GM12878 (cell line): ENCODE results near the gene FLAD1. TPM values are rescaled to one million over a fixed set of nuclear protein-coding genes. Genes with fewer than 3 reads are reported as not detected.

Experiments used
- BHLHE40 ChIP-seq, 2 experiments: fragments of 450-650 bp in 1 of 2; IDR thresholded peaks; 2 replicates each; pipeline ENCODE4 v1.6.1; 2011 to 2017; ENCODE audit warnings: low read depth in 2 of 2, borderline replicate concordance in 1 of 2, improper control_type of control experiment in 1 of 2, low read length in 1 of 2, mild to moderate bottlenecking in 1 of 2
- BMI1 ChIP-seq: fragments of 450-650 bp; IDR thresholded peaks from 2 replicates; pipeline ENCODE4 v1.6.1; 2016; ENCODE audit warnings: mild to moderate bottlenecking, moderate library complexity, borderline replicate concordance
- CBX3 ChIP-seq: fragments of 200-600 bp; sonication (generic); IDR thresholded peaks from 2 replicates; pipeline ENCODE4 v1.6.1; 2016; ENCODE audit warnings: low read depth, borderline replicate concordance
- CEBPB ChIP-seq, 2 experiments: fragments of 150-350 bp in 1 of 2; IDR thresholded peaks; 2 replicates each; pipeline ENCODE4 v1.6.1; 2012 to 2014; ENCODE audit warnings: low read depth in 2 of 2, low read length in 2 of 2, borderline replicate concordance in 1 of 2, inconsistent platforms in 1 of 2
- CREB1 ChIP-seq: IDR thresholded peaks from 2 replicates; pipeline ENCODE4 v1.6.1; 2012; ENCODE audit warnings: low read depth, mild to moderate bottlenecking, inconsistent platforms
- EED ChIP-seq: sonication (generic); IDR thresholded peaks from 2 replicates; pipeline ENCODE4 v1.6.1; 2016; ENCODE audit warnings: antibody characterized with exemption, low read depth
- EZH2 ChIP-seq: IDR thresholded peaks from 2 replicates; pipeline ENCODE4 v1.6.1; 2012; ENCODE audit warnings: low read depth, mild to moderate bottlenecking, control low read depth, inconsistent platforms, low read length, borderline replicate concordance; ENCODE audit not compliant: control insufficient read depth
- GABPA ChIP-seq: IDR thresholded peaks from 2 replicates; pipeline ENCODE4 v1.6.1; 2014; ENCODE audit warnings: antibody characterized with exemption, low read depth, mild to moderate bottlenecking, inconsistent platforms
- HDAC2 ChIP-seq: fragments of 200-600 bp; sonication (generic); IDR thresholded peaks from 2 replicates; pipeline ENCODE4 v1.6.1; 2017
- HDGF ChIP-seq: fragments of 450-650 bp; IDR thresholded peaks from 2 replicates; pipeline ENCODE4 v1.6.1; 2016; ENCODE audit warnings: antibody characterized with exemption
- IKZF1 ChIP-seq: fragments of 450-650 bp; conservative IDR thresholded peaks from 2 replicates; pipeline ENCODE4 v1.6.1; 2017; ENCODE audit warnings: antibody characterized with exemption, mild to moderate bottlenecking
- KAT2A ChIP-seq: conservative IDR thresholded peaks from 2 replicates; pipeline ENCODE4 v1.6.1; 2011; ENCODE audit warnings: low read depth, low read length; ENCODE audit not compliant: control insufficient read depth
- MEF2B ChIP-seq: fragments of 450-650 bp; IDR thresholded peaks from 2 replicates; pipeline ENCODE4 v1.6.1; 2018; ENCODE audit warnings: mild to moderate bottlenecking, moderate library complexity; ENCODE audit not compliant: partially characterized antibody, poor library complexity, severe bottlenecking
- MTA3 ChIP-seq: IDR thresholded peaks from 2 replicates; pipeline ENCODE4 v1.6.1; 2012; ENCODE audit warnings: low read length, inconsistent platforms, borderline replicate concordance
- POLR2A ChIP-seq: IDR thresholded peaks from 2 replicates; pipeline ENCODE4 v1.6.1; 2011; ENCODE audit warnings: low read depth, mild to moderate bottlenecking, low read length
- POU2F2 ChIP-seq: IDR thresholded peaks from 3 replicates; pipeline ENCODE4 v1.6.1; 2011; ENCODE audit warnings: low read depth, mild to moderate bottlenecking, low read length, borderline replicate concordance
- RAD51 ChIP-seq: fragments of 450-650 bp; IDR thresholded peaks from 2 replicates; pipeline ENCODE4 v1.6.1; 2016; ENCODE audit warnings: moderate library complexity, mild to moderate bottlenecking, inconsistent platforms
- RB1 ChIP-seq: fragments of 450-650 bp; formaldehyde crosslinking; IDR thresholded peaks from 2 replicates; pipeline ENCODE4 v1.6.1; 2017; ENCODE audit warnings: mild to moderate bottlenecking, borderline replicate concordance
- RFX5 ChIP-seq: IDR thresholded peaks from 2 replicates; pipeline ENCODE4 v1.6.1; 2011; ENCODE audit warnings: low read depth, low read length, improper control_type of control experiment
- SIN3A ChIP-seq: IDR thresholded peaks from 2 replicates; pipeline ENCODE4 v1.6.1; 2012; ENCODE audit warnings: low read depth, low read length, improper control_type of control experiment
- SPI1 ChIP-seq: IDR thresholded peaks from 2 replicates; pipeline ENCODE4 v1.6.1; 2011; ENCODE audit warnings: low read depth, mild to moderate bottlenecking, low read length, moderate library complexity, borderline replicate concordance; ENCODE audit not compliant: insufficient read depth
- SRF ChIP-seq, 2 experiments: IDR thresholded peaks; 2 replicates each; pipeline ENCODE4 v1.6.1; 2011; ENCODE audit warnings: low read depth in 2 of 2, low read length in 2 of 2, mild to moderate bottlenecking in 1 of 2, moderate library complexity in 1 of 2
- TCF12 ChIP-seq: IDR thresholded peaks from 2 replicates; pipeline ENCODE4 v1.6.1; 2011; ENCODE audit warnings: low read depth, mild to moderate bottlenecking, low read length
- TCF3 ChIP-seq: IDR thresholded peaks from 2 replicates; pipeline ENCODE4 v1.6.1; 2012; ENCODE audit warnings: low read depth, mild to moderate bottlenecking, low read length, borderline replicate concordance; ENCODE audit not compliant: insufficient read depth
- ZBED1 ChIP-seq: IDR thresholded peaks from 2 replicates; pipeline ENCODE4 v1.6.1; 2016; ENCODE audit warnings: borderline replicate concordance
- polyA plus RNA-seq, 11 experiments: library from polyadenylated mRNA; depleted of rRNA in 4 of 11; unstranded in 6 of 11; stranded (reverse) in 5 of 11; fragments of >200 nt; fragmentation: Nextera tagmentation in 4 of 11; fragmentation: Illumina TruSeq in 1 of 11; extraction: Ambion mirVana in 4 of 11; extraction: Trizol in 1 of 11; gene quantifications; 1 replicate in 1 of 11; 2 replicates in 10 of 11; pipeline versions ENCODE4 v1.2.1 to v1.2.3, GENCODE V29; 2011 to 2016; ENCODE audit warnings: inconsistent platforms in 2 of 11, missing spikeins in 2 of 11, low read depth in 1 of 11
- total RNA-seq, 4 experiments: library from RNA; depleted of rRNA in 3 of 4; stranded (reverse); fragments of >200 nt in 3 of 4; fragmentation: Illumina TruSeq in 1 of 4; extraction: Trizol in 1 of 4; gene quantifications; 2 replicates each; pipeline versions ENCODE4 v1.2.1 to v1.2.3, GENCODE V29; 2013 to 2021
- TF ChIP-seq, protein P1 (sequence below): IDR thresholded peaks from 2 replicates; pipeline ENCODE4 v1.6.1; 2011; ENCODE audit warnings: borderline replicate concordance, low read depth, mild to moderate bottlenecking, moderate library complexity, low read length; ENCODE audit not compliant: insufficient read depth, poor library complexity, severe bottlenecking
- TF ChIP-seq, protein P2 (sequence below): IDR thresholded peaks from 2 replicates; pipeline ENCODE4 v1.6.1; 2011; ENCODE audit warnings: mild to moderate bottlenecking, low read depth, low read length, moderate library complexity; ENCODE audit not compliant: insufficient replicate concordance
- TF ChIP-seq, protein P3 (sequence below): IDR thresholded peaks from 2 replicates; pipeline ENCODE4 v1.6.1; 2011; ENCODE audit warnings: low read depth, low read length, improper control_type of control experiment, borderline replicate concordance

The FLAD1 gene
- total and polyA plus RNA-seq, 10 of the 15 experiments (the other 5 are each of a cell fraction or from before 2014, with no cell fraction given) = 22.9 to 93.4 (median 56.6) TPM

DNA sequence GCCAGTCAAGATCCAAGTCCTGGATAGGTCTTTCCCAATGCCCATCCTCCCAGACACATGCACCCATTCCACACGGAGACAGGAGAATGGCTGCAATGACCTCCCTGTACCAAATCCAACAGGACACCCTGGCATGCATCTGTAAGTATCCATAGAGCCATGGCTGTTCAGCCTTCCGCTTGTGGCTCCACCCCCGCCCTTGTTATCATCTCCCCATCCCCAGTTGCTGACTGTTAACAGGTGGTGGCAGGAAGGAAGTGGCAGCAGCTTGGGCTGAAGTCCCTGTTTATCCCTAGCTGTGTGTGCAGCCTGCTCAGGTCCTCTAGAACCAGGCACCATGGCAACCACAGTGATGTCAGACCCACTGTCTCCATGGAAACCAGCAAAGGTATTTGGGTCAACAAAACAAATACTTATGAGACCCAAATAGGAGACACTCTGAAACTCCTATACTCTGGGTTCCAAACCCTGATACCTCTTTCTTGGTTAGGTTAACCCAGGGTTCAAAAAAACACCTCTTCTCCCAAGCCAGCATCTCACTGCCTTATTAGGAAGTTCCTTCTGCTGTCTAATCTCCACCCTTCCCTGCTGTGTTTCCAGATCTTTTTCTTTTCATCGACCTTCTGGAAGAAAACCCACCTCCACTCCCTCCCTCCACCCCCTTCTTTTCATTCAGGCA is 28.0 kb upstream of the FLAD1 start (continued):
- no peak for TF ChIP-seq RB1
- TF ChIP-seq, protein P1, sequence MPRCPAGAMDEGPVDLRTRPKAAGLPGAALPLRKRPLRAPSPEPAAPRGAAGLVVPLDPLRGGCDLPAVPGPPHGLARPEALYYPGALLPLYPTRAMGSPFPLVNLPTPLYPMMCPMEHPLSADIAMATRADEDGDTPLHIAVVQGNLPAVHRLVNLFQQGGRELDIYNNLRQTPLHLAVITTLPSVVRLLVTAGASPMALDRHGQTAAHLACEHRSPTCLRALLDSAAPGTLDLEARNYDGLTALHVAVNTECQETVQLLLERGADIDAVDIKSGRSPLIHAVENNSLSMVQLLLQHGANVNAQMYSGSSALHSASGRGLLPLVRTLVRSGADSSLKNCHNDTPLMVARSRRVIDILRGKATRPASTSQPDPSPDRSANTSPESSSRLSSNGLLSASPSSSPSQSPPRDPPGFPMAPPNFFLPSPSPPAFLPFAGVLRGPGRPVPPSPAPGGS = no peak
- peak; percentile 94 for TF ChIP-seq BMI1
- TF ChIP-seq GABPA = no peak
- TF ChIP-seq KAT2A = no peak
- TF ChIP-seq SRF (IDR thresholded peaks at IDR 0.05; ENCODE audit: low read depth in 2 of 2, low read length in 2 of 2) = peak in 1 of 2 experiments; percentile 88; a peak in 2 of 4 replicates
- peak; percentile 56; the same call in 1 of the 2 replicates for TF ChIP-seq IKZF1
- TF ChIP-seq CREB1 = 0 out of 2 replicates have a peak, but pooled peaks have one; percentile 18
- no peak for TF ChIP-seq EZH2
- peak; percentile 61; the same call in 1 of the 2 replicates for TF ChIP-seq SPI1
- TF ChIP-seq BHLHE40 (IDR thresholded peaks at IDR 0.05; ENCODE audit: borderline replicate concordance in 1 of 2, low read depth in 2 of 2, low read length in 1 of 2) = 0 out of 4 replicates have a peak, but pooled peaks of 1 of the 2 experiments have one; percentile 15
- TF ChIP-seq, protein P2, sequence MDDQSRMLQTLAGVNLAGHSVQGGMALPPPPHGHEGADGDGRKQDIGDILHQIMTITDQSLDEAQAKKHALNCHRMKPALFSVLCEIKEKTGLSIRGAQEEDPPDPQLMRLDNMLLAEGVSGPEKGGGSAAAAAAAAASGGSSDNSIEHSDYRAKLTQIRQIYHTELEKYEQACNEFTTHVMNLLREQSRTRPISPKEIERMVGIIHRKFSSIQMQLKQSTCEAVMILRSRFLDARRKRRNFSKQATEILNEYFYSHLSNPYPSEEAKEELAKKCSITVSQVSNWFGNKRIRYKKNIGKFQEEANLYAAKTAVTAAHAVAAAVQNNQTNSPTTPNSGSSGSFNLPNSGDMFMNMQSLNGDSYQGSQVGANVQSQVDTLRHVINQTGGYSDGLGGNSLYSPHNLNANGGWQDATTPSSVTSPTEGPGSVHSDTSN = no peak
- no peak for TF ChIP-seq MEF2B
- no peak for TF ChIP-seq MTA3
- no peak for TF ChIP-seq ZBED1
- TF ChIP-seq HDGF = no peak
- no peak for TF ChIP-seq RAD51
- TF ChIP-seq CEBPB (IDR thresholded peaks at IDR 0.05; ENCODE audit: borderline replicate concordance in 1 of 2, low read depth in 2 of 2, low read length in 2 of 2) = no peak
- peak; percentile 38; the same call in 1 of the 2 replicates for TF ChIP-seq SIN3A
- TF ChIP-seq, protein P3, sequence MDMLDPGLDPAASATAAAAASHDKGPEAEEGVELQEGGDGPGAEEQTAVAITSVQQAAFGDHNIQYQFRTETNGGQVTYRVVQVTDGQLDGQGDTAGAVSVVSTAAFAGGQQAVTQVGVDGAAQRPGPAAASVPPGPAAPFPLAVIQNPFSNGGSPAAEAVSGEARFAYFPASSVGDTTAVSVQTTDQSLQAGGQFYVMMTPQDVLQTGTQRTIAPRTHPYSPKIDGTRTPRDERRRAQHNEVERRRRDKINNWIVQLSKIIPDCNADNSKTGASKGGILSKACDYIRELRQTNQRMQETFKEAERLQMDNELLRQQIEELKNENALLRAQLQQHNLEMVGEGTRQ = no peak
- no peak for TF ChIP-seq CBX3
- peak; percentile 52; the same call in 1 of the 2 replicates for TF ChIP-seq POLR2A
- TF ChIP-seq POU2F2 = no peak
- TF ChIP-seq TCF12 = 0 out of 2 replicates have a peak, but pooled peaks have one; percentile 57
- TF ChIP-seq HDAC2 = no peak
- TF ChIP-seq EED = no peak; the same call in 1 of the 2 replicates
- 0 out of 2 replicates have a peak, but pooled peaks have one; percentile 65 for TF ChIP-seq TCF3
- TF ChIP-seq RFX5 = 0 out of 2 replicates have a peak, but pooled peaks have one; percentile 40
